Naive thymus-derived CD4-positive, alpha-beta T cell (primary cell): ENCODE data around the gene DMKN. TPM values are rescaled to one million over a fixed set of nuclear protein-coding genes. Genes with fewer than 3 reads are reported as not detected.

Experiments
- ATAC-seq: fragments of 150-1000 bp; cut with Tn5 transposase; 2 replicates; pipeline ENCODE4 v1.10.0; 2021; ENCODE audit warnings: mild to moderate bottlenecking, moderate library complexity
- CTCF ChIA-PET: fragments of 350-600 bp; sonication (Branson Sonifier 250); formaldehyde crosslinking; loops from one replicate; lab custom pipeline; 2021; ENCODE audit warnings: antibody characterized with exemption; lab: Charles Lee
- POLR2A ChIA-PET: fragments of 350-600 bp; sonication (Branson Sonifier 250); formaldehyde crosslinking; loops from one replicate; lab custom pipeline; 2021; ENCODE audit warnings: antibody characterized with exemption, inconsistent platforms; lab: Charles Lee
- DNase-seq, 9 donors: peaks; one replicate each; pipeline versions ENCODE4 v3.0.0 to v3.0.0-alpha.2; 2020 to 2022; ENCODE audit warnings: mixed read lengths in 1 of 9
- H3K27ac ChIP-seq: one replicate; pipeline ENCODE4 v1.7.0; 2013; ENCODE audit warnings: mild to moderate bottlenecking, low read depth, low read length, moderate library complexity
- H3K27me3 ChIP-seq, 2 donors: one replicate each; pipeline ENCODE4 v1.7.0; 2013; ENCODE audit warnings: low read length in 2 of 2, mild to moderate bottlenecking in 2 of 2, moderate library complexity in 2 of 2; ENCODE audit not compliant: control insufficient read depth in 2 of 2, insufficient read depth in 2 of 2
- H3K36me3 ChIP-seq, 3 experiments: 1 replicate in 2 of 3; 2 replicates in 1 of 3; pipeline ENCODE4 v1.7.0; 2013; ENCODE audit warnings: low read length in 3 of 3, mild to moderate bottlenecking in 3 of 3, moderate library complexity in 1 of 3; ENCODE audit not compliant: insufficient read depth in 3 of 3, control insufficient read depth in 2 of 3
- H3K4me1 ChIP-seq, 2 donors: one replicate each; pipeline ENCODE4 v1.7.0; 2013; ENCODE audit warnings: low read length in 2 of 2, mild to moderate bottlenecking in 2 of 2, moderate library complexity in 1 of 2; ENCODE audit not compliant: control insufficient read depth in 2 of 2, insufficient read depth in 2 of 2
- H3K4me3 ChIP-seq: 2 replicates; pipeline ENCODE4 v1.7.0; 2013; ENCODE audit warnings: mild to moderate bottlenecking, low read length
- H3K9me3 ChIP-seq, 3 experiments: 1 replicate in 2 of 3; 2 replicates in 1 of 3; pipeline ENCODE4 v1.7.0; 2013; ENCODE audit warnings: low read length in 3 of 3; ENCODE audit not compliant: control insufficient read depth in 2 of 3
- H3K27ac Mint-ChIP-seq, 9 donors: one replicate each; pipeline ENCODE4 v1.8.0; 2020 to 2022; ENCODE audit warnings: mixed read lengths in 9 of 9, mild to moderate bottlenecking in 8 of 9, moderate library complexity in 5 of 9, inconsistent platforms in 2 of 9
- H3K27me3 Mint-ChIP-seq, 5 donors: one replicate each; pipeline ENCODE4 v1.8.0; 2021 to 2022; ENCODE audit warnings: mixed read lengths in 5 of 5, mild to moderate bottlenecking in 1 of 5
- H3K36me3 Mint-ChIP-seq, 5 donors: one replicate each; pipeline ENCODE4 v1.8.0; 2020 to 2022; ENCODE audit warnings: mixed read lengths in 5 of 5, mild to moderate bottlenecking in 3 of 5, inconsistent platforms in 1 of 5
- H3K4me1 Mint-ChIP-seq, 7 donors: one replicate each; pipeline ENCODE4 v1.8.0; 2020 to 2022; ENCODE audit warnings: mixed read lengths in 7 of 7, mild to moderate bottlenecking in 3 of 7, inconsistent platforms in 1 of 7
- H3K4me3 Mint-ChIP-seq, 10 donors: one replicate each; pipeline ENCODE4 v1.8.0; 2020 to 2022; ENCODE audit warnings: mild to moderate bottlenecking in 10 of 10, mixed read lengths in 10 of 10, moderate library complexity in 6 of 10, inconsistent platforms in 2 of 10
- H3K9me3 Mint-ChIP-seq, 11 donors: one replicate each; pipeline ENCODE4 v1.8.0; 2020 to 2022; ENCODE audit warnings: mixed read lengths in 11 of 11, mild to moderate bottlenecking in 4 of 11, inconsistent platforms in 1 of 11, moderate library complexity in 1 of 11
- intact Hi-C, 2 donors: fragments of 100-400 bp; cut with micrococcal nuclease; formaldehyde crosslinking; loops; one replicate each; pipeline ENCODE4 v1.15.1; 2023
- polyA plus RNA-seq, 2 donors: library from polyadenylated mRNA; unstranded; fragments of 300-500 nt; fragmentation: Illumina TruSeq; gene quantifications; one replicate each; pipeline ENCODE4 v1.2.3, GENCODE V29; 2021
- total RNA-seq, 6 experiments: library from RNA in 5 of 6; stranded (reverse) in 5 of 6; gene quantifications; 1 replicate in 5 of 6; 2 replicates in 1 of 6; pipeline ENCODE4 v1.2.3 and lab custom pipeline; 2021 to 2026

Gene DMKN
- total and polyA plus RNA-seq, 7 experiments from 2014 or later, result 0.54 to 0.76 TPM; not detected in 5

DNA sequence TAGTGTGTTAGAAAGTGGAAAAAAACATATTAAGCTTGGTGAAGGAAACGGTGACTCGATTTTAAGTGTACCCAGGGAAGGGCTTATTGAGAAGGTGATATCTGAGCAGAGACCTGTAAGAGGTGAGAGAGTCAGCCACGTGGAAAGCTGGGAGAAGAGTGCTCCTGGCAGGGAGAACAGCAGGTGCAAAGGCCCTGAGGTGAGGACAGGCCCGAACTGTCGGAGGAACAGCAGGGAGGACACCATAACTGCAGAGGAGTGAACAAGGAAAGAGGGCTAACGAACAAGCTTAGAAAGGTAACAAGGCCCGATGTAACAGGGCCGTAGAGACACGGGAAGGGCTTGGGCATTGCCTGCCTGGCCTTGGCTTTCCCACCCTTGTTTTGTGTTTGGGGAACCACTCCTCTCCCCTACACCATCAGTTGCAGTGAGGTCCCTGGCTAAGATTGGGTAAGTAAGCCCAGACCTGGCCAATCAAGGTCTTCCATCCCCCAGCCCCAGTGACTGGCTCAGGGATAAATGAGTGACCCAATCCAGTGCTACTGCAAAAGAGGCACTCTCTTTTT is 42.7 kb upstream of the DMKN start:
- Histone ChIP-seq H3K27ac (no peak overlapping the region), H3K4me1 (peaks cover 0 to 12% of the 10 kb centered on the region in 2 donors), H3K36me3 (peaks cover 0 to 1% (median 0%) of the 10 kb centered on the region in 3 experiments), H3K4me3 (no peak overlapping the region), H3K27me3 (peaks cover 0 to 6% of the 10 kb centered on the region in 2 donors), H3K9me3 (no peaks in the 10 kb centered on the region)
- intact Hi-C loops, result no loop called here
- H3K9me3 Mint-ChIP-seq, result peaks cover 0 to 4% (median 0%) of the 10 kb centered on the region in 11 donors
- ATAC-seq, result no peak
- ChIA-PET POLR2A (interaction anchor here (0.8 kb wide), 1 partner anchor 8 kb away, joined by 3 read pairs; no protein-coding TSS in a partner anchor), CTCF (no interaction called here)
- no peak for DNase-seq
- no peak overlapping the region for H3K27ac Mint-ChIP-seq
- peaks cover 0 to 3% (median 0%) of the 10 kb centered on the region in 5 donors for H3K36me3 Mint-ChIP-seq
- H3K4me1 Mint-ChIP-seq, result peaks cover 0 to 20% (median 11%) of the 10 kb centered on the region in 7 donors
- peaks cover 20 to 41% (median 24%) of the 10 kb centered on the region in 5 donors for H3K27me3 Mint-ChIP-seq
- H3K4me3 Mint-ChIP-seq, result peak overlapping the region in 7 of 10 donors; percentile 8 to 80 (median 36)

DNA sequence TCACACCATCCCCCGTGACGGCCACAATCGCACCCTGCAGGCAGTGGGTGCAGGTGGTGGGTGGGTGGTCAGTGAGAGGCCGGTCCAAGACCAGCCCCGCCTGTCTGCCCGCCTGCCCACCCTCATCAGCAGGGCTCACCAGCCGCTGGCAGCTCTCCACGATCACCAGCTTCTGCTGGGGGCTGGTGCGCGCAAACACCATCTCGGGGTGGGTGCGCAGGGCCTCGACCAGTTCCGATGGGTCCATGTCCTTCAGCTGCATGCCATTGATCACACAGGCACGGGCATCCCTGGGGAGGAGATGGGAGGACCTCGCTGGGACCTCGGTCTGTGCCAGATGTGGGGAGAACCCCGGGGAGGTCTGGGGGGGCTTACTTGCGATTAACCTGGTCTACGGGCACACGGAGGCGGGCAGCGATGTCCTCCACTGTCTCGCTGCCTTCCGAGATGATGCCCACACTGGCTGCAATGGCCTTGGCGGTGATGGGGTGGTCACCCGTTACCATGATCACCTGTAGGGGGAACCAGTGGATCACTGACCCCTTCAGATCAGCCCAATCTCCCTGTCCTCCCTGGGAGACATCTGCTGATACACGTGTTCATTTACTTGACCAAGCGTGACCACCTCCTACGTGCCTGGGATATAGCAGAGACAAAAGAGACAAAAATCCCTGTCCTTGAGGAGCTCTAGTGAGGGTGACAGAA is 42.0 kb upstream of the DMKN start:
- intact Hi-C loops, result no loop called here
- H3K4me3 ChIP-seq, result no peak overlapping the region
- no peak overlapping the region for H3K27ac ChIP-seq
- peaks cover 0 to 7% (median 0%) of the 10 kb centered on the region in 3 experiments for H3K36me3 ChIP-seq
- no peaks in the 10 kb centered on the region for H3K9me3 ChIP-seq
- H3K36me3 Mint-ChIP-seq, result peaks cover 0 to 1% (median 0%) of the 10 kb centered on the region in 5 donors
- CTCF ChIA-PET, result no interaction called here
- H3K9me3 Mint-ChIP-seq, result peaks cover 0 to 4% (median 0%) of the 10 kb centered on the region in 11 donors
- ATAC-seq (no peak), DNase-seq (no peak)
- peak overlapping the region in 3 of 10 donors; percentile 19 to 80 (median 66) for H3K4me3 Mint-ChIP-seq
- peaks cover 0 to 16% (median 11%) of the 10 kb centered on the region in 7 donors for H3K4me1 Mint-ChIP-seq
- POLR2A ChIA-PET, result no interaction called here
- H3K27me3 ChIP-seq, result peaks cover 0 to 4% of the 10 kb centered on the region in 2 donors
- H3K27ac Mint-ChIP-seq, result no peak overlapping the region
- peaks cover 15 to 35% (median 17%) of the 10 kb centered on the region in 5 donors for H3K27me3 Mint-ChIP-seq
- peaks cover 0 to 12% of the 10 kb centered on the region in 2 donors for H3K4me1 ChIP-seq

DNA sequence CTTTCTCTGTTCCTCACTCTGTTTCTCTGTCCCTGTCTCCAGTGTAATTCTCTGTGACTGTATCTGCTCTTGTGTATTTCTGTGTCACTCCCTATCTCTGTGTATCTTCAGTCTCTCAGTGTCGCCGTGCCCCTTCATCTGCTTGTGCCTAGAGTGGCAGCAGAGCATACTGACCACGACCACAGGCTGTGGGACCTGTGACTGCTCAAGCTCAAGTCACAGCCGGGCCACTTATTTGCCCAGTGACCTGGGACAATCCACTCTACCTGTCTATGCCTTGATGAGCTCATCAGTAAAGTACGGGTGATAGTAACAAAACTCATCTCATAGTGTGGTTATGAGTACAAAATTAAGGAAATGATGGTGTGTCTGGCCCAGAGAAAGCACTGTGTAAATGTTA is 40.6 kb upstream of the DMKN start:
- intact Hi-C loops, result no loop called here
- H3K4me1 Mint-ChIP-seq, result peaks cover 5 to 20% (median 12%) of the 10 kb centered on the region in 7 donors
- H3K27ac Mint-ChIP-seq, result peak overlapping the region in 2 of 9 donors; percentile 23 to 76
- ATAC-seq (no peak), DNase-seq (no peak)
- ChIA-PET POLR2A (no interaction called here), CTCF (no interaction called here)
- peaks cover 2 to 24% (median 7%) of the 10 kb centered on the region in 5 donors for H3K27me3 Mint-ChIP-seq
- Histone ChIP-seq H3K36me3 (peaks cover 0 to 7% (median 0%) of the 10 kb centered on the region in 3 experiments), H3K4me1 (peaks cover 0 to 12% of the 10 kb centered on the region in 2 donors), H3K27me3 (peaks cover 0 to 4% of the 10 kb centered on the region in 2 donors), H3K4me3 (no peak overlapping the region), H3K9me3 (no peaks in the 10 kb centered on the region), H3K27ac (no peak overlapping the region)
- peaks cover 0 to 2% (median 0%) of the 10 kb centered on the region in 11 donors for H3K9me3 Mint-ChIP-seq
- H3K36me3 Mint-ChIP-seq, result peaks cover 0 to 1% (median 0%) of the 10 kb centered on the region in 5 donors
- no peak overlapping the region for H3K4me3 Mint-ChIP-seq

DNA sequence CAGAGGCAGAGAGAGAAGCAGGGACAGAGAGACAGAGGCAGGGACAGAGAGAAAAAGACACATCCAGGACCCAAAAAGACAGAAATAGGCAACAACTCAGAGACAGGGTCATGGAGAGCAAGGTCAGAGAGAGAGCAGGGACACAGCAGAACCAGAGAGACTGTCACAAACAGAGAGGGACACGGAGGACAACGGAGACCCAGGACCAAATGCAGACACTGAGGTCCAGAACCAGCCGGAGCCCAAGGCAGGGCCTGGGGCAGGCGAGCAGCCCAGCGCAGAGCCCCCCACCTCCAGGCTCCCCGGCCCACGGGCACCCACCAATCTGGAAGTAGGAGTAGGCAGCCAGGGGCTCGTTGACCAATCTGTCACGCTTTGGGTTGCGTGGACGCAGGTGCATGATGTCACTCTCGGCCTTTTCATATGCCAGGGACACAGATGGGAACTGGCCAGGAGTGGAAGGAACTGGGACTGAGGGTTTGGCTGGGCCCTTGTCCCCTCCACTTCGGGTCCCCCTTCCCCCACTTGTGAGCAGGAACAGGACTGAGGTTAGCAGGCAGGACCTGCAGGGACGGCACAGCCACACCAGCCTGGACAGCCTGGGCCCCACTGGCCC is 40.0 kb upstream of the DMKN start:
- Histone ChIP-seq H3K27ac (no peak overlapping the region), H3K36me3 (peaks cover 0 to 7% (median 0%) of the 10 kb centered on the region in 3 experiments), H3K9me3 (no peaks in the 10 kb centered on the region), H3K27me3 (no peaks in the 10 kb centered on the region), H3K4me1 (peaks cover 0 to 6% of the 10 kb centered on the region in 2 donors), H3K4me3 (no peak overlapping the region)
- DNase-seq (no peak), ATAC-seq (no peak)
- H3K4me1 Mint-ChIP-seq, result peaks cover 11 to 26% (median 17%) of the 10 kb centered on the region in 7 donors
- H3K9me3 Mint-ChIP-seq, result peaks cover 0 to 2% (median 0%) of the 10 kb centered on the region in 11 donors
- intact Hi-C loops, result no loop called here
- CTCF ChIA-PET, result no interaction called here
- peaks cover 0 to 1% (median 0%) of the 10 kb centered on the region in 5 donors for H3K36me3 Mint-ChIP-seq
- peaks cover 0 to 19% (median 5%) of the 10 kb centered on the region in 5 donors for H3K27me3 Mint-ChIP-seq
- H3K27ac Mint-ChIP-seq, result no peak overlapping the region
- POLR2A ChIA-PET, result no interaction called here
- peak overlapping the region in 1 of 10 donors; percentile 3 for H3K4me3 Mint-ChIP-seq

DNA sequence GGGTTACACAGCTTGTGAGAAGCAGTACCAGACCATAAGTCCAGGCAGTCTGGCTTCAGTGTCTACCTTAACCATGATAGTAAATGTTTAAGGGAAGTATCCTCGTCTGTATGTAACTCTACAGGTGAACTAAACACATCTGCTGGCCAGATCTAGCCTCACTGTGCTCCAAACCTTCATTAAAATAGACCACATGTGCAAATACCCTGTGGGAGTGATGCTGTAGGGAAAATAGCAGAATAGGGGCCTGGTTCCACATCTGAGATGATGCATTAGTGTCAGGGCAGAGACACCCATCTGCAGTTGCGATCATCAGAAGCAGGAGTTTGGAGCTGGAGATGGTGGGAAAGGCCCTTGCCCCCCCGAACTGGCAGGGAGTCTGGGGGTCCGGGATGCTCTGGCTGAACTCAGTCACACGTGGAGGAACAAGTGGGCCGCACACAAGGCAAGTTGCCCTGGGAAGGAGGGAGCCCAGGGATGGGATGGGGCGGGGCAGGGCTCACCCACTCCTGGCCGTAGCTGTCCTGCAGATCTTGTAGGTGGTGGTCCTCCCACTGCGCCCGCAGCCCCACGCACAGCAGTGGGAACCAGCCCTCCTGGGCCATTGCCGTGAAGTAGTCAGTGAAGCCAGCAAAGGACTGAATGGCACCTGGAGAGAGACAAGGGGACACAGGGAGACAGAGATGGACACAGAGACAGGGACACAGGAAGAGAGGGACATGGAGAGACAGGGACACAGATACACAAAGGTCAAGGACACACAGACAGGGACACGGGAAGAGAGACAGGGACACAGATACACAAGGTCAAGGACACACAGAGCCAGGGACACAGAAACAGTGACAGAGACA is 39.3 kb upstream of the DMKN start:
- Histone ChIP-seq H3K27me3 (no peaks in the 10 kb centered on the region), H3K36me3 (peaks cover 0 to 9% (median 0%) of the 10 kb centered on the region in 3 experiments), H3K4me3 (no peak overlapping the region), H3K9me3 (no peaks in the 10 kb centered on the region), H3K27ac (no peak overlapping the region), H3K4me1 (no peaks in the 10 kb centered on the region)
- no peak for DNase-seq
- Mint-ChIP-seq H3K27ac (no peak overlapping the region), H3K4me1 (peaks cover 12 to 25% (median 17%) of the 10 kb centered on the region in 7 donors), H3K9me3 (peaks cover 0 to 2% (median 0%) of the 10 kb centered on the region in 11 donors), H3K4me3 (peak overlapping the region in 2 of 10 donors; percentile 3 to 35), H3K27me3 (peaks cover 0 to 17% (median 5%) of the 10 kb centered on the region in 5 donors), H3K36me3 (peaks cover 0 to 1% (median 0%) of the 10 kb centered on the region in 5 donors)
- no peak for ATAC-seq
- ChIA-PET CTCF (no interaction called here), POLR2A (no interaction called here)
- intact Hi-C loops, result no loop called here
